A549 (cell line): ENCODE measurements around the gene GRK7. TPM values are rescaled to one million over a fixed set of nuclear protein-coding genes. Genes with fewer than 3 reads are reported as not detected.

Source experiments
- ATAC-seq, 2 experiments: fragments of 200-7000 bp in 1 of 2; fragments of >200 bp in 1 of 2; cut with Nextera tagmentation in 1 of 2; cut with Tn5 transposase in 1 of 2; 3 replicates each; pipeline versions ENCODE4 v1.8.0 to v1.9.1; 2018 to 2020; ENCODE audit warnings: mild to moderate bottlenecking in 1 of 2, moderate library complexity in 1 of 2
- CTCF ChIA-PET: fragments of 300-600 bp; sonication (Branson Sonifier 250); formaldehyde crosslinking; extraction: SDS; loops from one replicate; lab custom pipeline; 2021; ENCODE audit warnings: antibody characterized with exemption, inconsistent platforms; lab: Yijun Ruan, JAX
- POLR2A ChIA-PET: fragments of 350-600 bp; formaldehyde crosslinking; extraction: SDS; loops from one replicate; lab custom pipeline; 2021; ENCODE audit warnings: antibody characterized with exemption, inconsistent platforms; lab: Yijun Ruan, JAX
- DNase-seq, 2 experiments: peaks; one replicate each; pipeline versions ENCODE4 v3.0.0 to v3.0.0-alpha.2; 2011 to 2016; ENCODE audit warnings: low read depth in 1 of 2, low spot score in 1 of 2
- FAIRE-seq: peaks from 2 replicates; lab custom pipeline; 2011; peaks lifted over from hg19 to GRCh38; lab: Jason Lieb, UNC
- H3K27ac ChIP-seq, 2 experiments: fragments of >200 bp; sonication (Bioruptor Twin); formaldehyde crosslinking; 3 replicates each; pipeline ENCODE4 v1.5.1; 2016 to 2017
- H3K4me1 ChIP-seq: fragments of >200 bp; sonication (Bioruptor Twin); formaldehyde crosslinking; 3 replicates; pipeline ENCODE4 v1.6.1; 2016
- H3K4me2 ChIP-seq: fragments of >200 bp; sonication (Bioruptor Twin); formaldehyde crosslinking; 3 replicates; pipeline ENCODE4 v1.6.1; 2016
- H3K4me3 ChIP-seq: fragments of >200 bp; sonication (Bioruptor Twin); formaldehyde crosslinking; 3 replicates; pipeline ENCODE4 v1.5.1; 2016
- H3K9me3 ChIP-seq: fragments of >200 bp; sonication (Bioruptor Twin); formaldehyde crosslinking; 3 replicates; pipeline ENCODE4 v1.6.1; 2016
- ATOH8 ChIP-seq: fragments of 250-450 bp; sonication (Bioruptor Pico); IDR thresholded peaks from 2 replicates; pipeline ENCODE4 v1.5.0; 2020; ENCODE audit warnings: low read depth, mild to moderate bottlenecking, moderate library complexity
- CBX2 ChIP-seq: fragments of 200-600 bp; sonication (generic); IDR thresholded peaks from 2 replicates; pipeline ENCODE4 v1.6.1; 2016; ENCODE audit warnings: low read depth, mild to moderate bottlenecking, borderline replicate concordance
- CBX8 ChIP-seq: fragments of 200-600 bp; sonication (generic); IDR thresholded peaks from 2 replicates; pipeline ENCODE4 v1.6.1; 2016
- CEBPB ChIP-seq, 2 experiments: fragments of >200 bp in 1 of 2; sonication (Bioruptor Twin) in 1 of 2; formaldehyde crosslinking in 1 of 2; IDR thresholded peaks; 2 replicates each; pipeline ENCODE4 v1.6.1; 2012 to 2016
- CHD4 ChIP-seq: fragments of 200-600 bp; sonication (generic); IDR thresholded peaks from 2 replicates; pipeline ENCODE4 v1.6.1; 2016; ENCODE audit warnings: antibody characterized with exemption, mild to moderate bottlenecking, borderline replicate concordance
- E2F6 ChIP-seq: IDR thresholded peaks from 2 replicates; pipeline ENCODE4 v1.6.1; 2012; ENCODE audit warnings: low read depth, borderline replicate concordance
- EHF ChIP-seq: fragments of 250-450 bp; sonication (Bioruptor Pico); IDR thresholded peaks from 2 replicates; pipeline ENCODE4 v1.5.0; 2020; ENCODE audit warnings: mild to moderate bottlenecking
- ELK1 ChIP-seq: fragments of 150-350 bp; IDR thresholded peaks from 2 replicates; pipeline ENCODE4 v1.6.1; 2014; ENCODE audit warnings: low read depth, mild to moderate bottlenecking, low read length
- ESRRA ChIP-seq: fragments of 150-350 bp; IDR thresholded peaks from 2 replicates; pipeline ENCODE4 v1.6.1; 2014; ENCODE audit warnings: mild to moderate bottlenecking, low read length, borderline replicate concordance
- FOSB ChIP-seq: fragments of 250-450 bp; sonication (Bioruptor Pico); IDR thresholded peaks from 2 replicates; pipeline ENCODE4 v1.5.0; 2020; ENCODE audit warnings: mild to moderate bottlenecking, moderate library complexity
- FOSL2 ChIP-seq, 2 experiments: fragments of 450-650 bp in 1 of 2; fragments of >200 bp in 1 of 2; sonication (Bioruptor Twin) in 1 of 2; formaldehyde crosslinking; IDR thresholded peaks; 2 replicates each; pipeline versions ENCODE4 v1.5.0 to v1.6.1; 2016 to 2020; ENCODE audit warnings: mild to moderate bottlenecking in 1 of 2, moderate library complexity in 1 of 2
- GATA3 ChIP-seq: IDR thresholded peaks from 2 replicates; pipeline ENCODE4 v1.6.1; 2012; ENCODE audit warnings: borderline replicate concordance
- HDAC2 ChIP-seq: fragments of 200-600 bp; sonication (generic); IDR thresholded peaks from 2 replicates; pipeline ENCODE4 v1.6.1; 2016
- HES2 ChIP-seq: fragments of >200 bp; sonication (Bioruptor Twin); formaldehyde crosslinking; IDR thresholded peaks from 2 replicates; pipeline ENCODE4 v1.6.1; 2016
- HMGXB4 ChIP-seq: fragments of 250-450 bp; sonication (Bioruptor Pico); IDR thresholded peaks from 2 replicates; pipeline ENCODE4 v1.5.0; 2021; ENCODE audit warnings: mild to moderate bottlenecking, moderate library complexity, borderline replicate concordance
- HOXA7 ChIP-seq: fragments of 250-450 bp; sonication (Bioruptor Pico); IDR thresholded peaks from 2 replicates; pipeline ENCODE4 v1.5.0; 2020; ENCODE audit warnings: mild to moderate bottlenecking, moderate library complexity
- HOXB13 ChIP-seq: fragments of 250-450 bp; sonication (Bioruptor Pico); IDR thresholded peaks from 2 replicates; pipeline ENCODE4 v1.5.0; 2020; ENCODE audit warnings: low read depth, mild to moderate bottlenecking, moderate library complexity
- JUN ChIP-seq, 2 experiments: fragments of >200 bp; sonication (Bioruptor Twin); formaldehyde crosslinking; IDR thresholded peaks; 2 replicates in 1 of 2; 3 replicates in 1 of 2; pipeline ENCODE4 v1.6.1; 2016 to 2017
- KDM5A ChIP-seq: fragments of 200-600 bp; sonication (generic); IDR thresholded peaks from 2 replicates; pipeline ENCODE4 v1.6.1; 2016; ENCODE audit warnings: antibody characterized with exemption, mild to moderate bottlenecking
- MAFK ChIP-seq: fragments of 450-650 bp; IDR thresholded peaks from 2 replicates; pipeline ENCODE4 v1.6.1; 2014; ENCODE audit not compliant: partially characterized antibody
- NFE2L2 ChIP-seq: fragments of 150-350 bp; conservative IDR thresholded peaks from 2 replicates; pipeline ENCODE4 v1.6.1; 2014; ENCODE audit warnings: low read length
- NPAS2 ChIP-seq: fragments of 250-450 bp; sonication (Bioruptor Pico); IDR thresholded peaks from 2 replicates; pipeline ENCODE4 v1.8.0; 2022; ENCODE audit warnings: mild to moderate bottlenecking, moderate library complexity, borderline replicate concordance
- NR3C1 ChIP-seq: fragments of >200 bp; sonication (Bioruptor Twin); formaldehyde crosslinking; IDR thresholded peaks from 3 replicates; pipeline ENCODE4 v1.6.1; 2017
- POLR2A ChIP-seq: IDR thresholded peaks from 2 replicates; pipeline ENCODE4 v1.6.1; 2012; ENCODE audit warnings: mild to moderate bottlenecking, low read length
- RARB ChIP-seq: fragments of 250-450 bp; sonication (Bioruptor Pico); IDR thresholded peaks from 2 replicates; pipeline ENCODE4 v1.8.0; 2021; ENCODE audit warnings: mild to moderate bottlenecking, moderate library complexity
- RCOR1 ChIP-seq: fragments of 150-350 bp; IDR thresholded peaks from 2 replicates; pipeline ENCODE4 v1.6.1; 2014; ENCODE audit warnings: antibody characterized with exemption, low read length, low read depth
- RFX5 ChIP-seq: fragments of 450-650 bp; IDR thresholded peaks from 2 replicates; pipeline ENCODE4 v1.7.1; 2014; ENCODE audit warnings: antibody characterized with exemption, mild to moderate bottlenecking, moderate library complexity
- USF2 ChIP-seq: fragments of 450-650 bp; IDR thresholded peaks from 2 replicates; pipeline ENCODE4 v1.6.1; 2014; ENCODE audit warnings: antibody characterized with exemption
- WGBS: methylation state at CpG from one replicate; pipeline ENCODE4 v1.1.6; 2017; ENCODE audit errors: missing lambda C conversion rate; 5-methylcytosine and 5-hydroxymethylcytosine counted together
- polyA plus RNA-seq, 4 experiments: library from polyadenylated mRNA; depleted of rRNA in 3 of 4; stranded (reverse); fragments of >200 nt; fragmentation: RNase III in 1 of 4; extraction: RNeasy Plus Mini Kit Qiagen cat#74134 plus additional on column Dnase treatment in 1 of 4; gene quantifications; 2 replicates in 3 of 4; 3 replicates in 1 of 4; pipeline ENCODE4 v1.2.3, GENCODE V29; 2011 to 2017

The GRK7 gene
- polyA plus RNA-seq, 2 of the 4 experiments (the other 2 are of a cell fraction): 0.03 TPM; not detected in 1

- TF ChIP-seq RFX5 (no peak), CBX2 (no peak), KDM5A (no peak), FOSL2 (IDR thresholded peaks at IDR 0.05) (no peak), FOSL2 (CRISPR knock-in tag; IDR thresholded peaks at IDR 0.05) (no peak), ATOH8 (CRISPR knock-in tag) (no peak), ESRRA (no peak), EHF (CRISPR knock-in tag) (no peak), CHD4 (no peak), HDAC2 (no peak), ELK1 (no peak), HOXB13 (CRISPR knock-in tag) (no peak), GATA3 (no peak), NPAS2 (CRISPR knock-in tag) (no peak), RCOR1 (no peak), HES2 (no peak), NFE2L2 (no peak)
- Histone ChIP-seq H3K4me1 (no peaks in the 10 kb centered on the region), H3K9me3 (no peaks in the 10 kb centered on the region), H3K4me2 (no peak overlapping the region), H3K27ac (no peak overlapping the region), H3K4me3 (no peak overlapping the region)
- DNase-seq (no peak), FAIRE-seq (no peak), ATAC-seq (no peak)
- POLR2A ChIA-PET: no interaction called here
- WGBS: 42% methylated on average over 2 of the region's 2 CpGs
- CTCF ChIA-PET: interaction anchor here (0.5 kb wide), 1 partner anchor 60 kb away, joined by 3 read pairs; no protein-coding TSS in a partner anchor
Observed at GRCh38 chr3:141810161-141810560, 47.0 kb downstream of the GRK7 start.

- Histone ChIP-seq H3K9me3 (0 out of 3 replicates have a peak, but pooled peaks cover 4% of the 10 kb centered on the region), H3K27ac (no peak overlapping the region), H3K4me1 (no peaks in the 10 kb centered on the region), H3K4me2 (no peak overlapping the region), H3K4me3 (no peak overlapping the region)
- WGBS: 44% methylated on average over 3 of the region's 3 CpGs
- ATAC-seq: no peak
- TF ChIP-seq HOXB13 (CRISPR knock-in tag): no peak
- no peak for TF ChIP-seq JUN (IDR thresholded peaks at IDR 0.05)
- no peak for TF ChIP-seq CEBPB (IDR thresholded peaks at IDR 0.05)
- no peak for TF ChIP-seq GATA3
- TF ChIP-seq ESRRA: no peak
- TF ChIP-seq MAFK: no peak
- no peak for TF ChIP-seq HOXA7 (CRISPR knock-in tag)
- TF ChIP-seq HMGXB4 (CRISPR knock-in tag): no peak
- no peak for TF ChIP-seq POLR2A
- TF ChIP-seq NR3C1: no peak
- TF ChIP-seq ELK1: no peak
- TF ChIP-seq RARB: no peak
- no peak for TF ChIP-seq ATOH8 (CRISPR knock-in tag)
- no peak for TF ChIP-seq FOSB (CRISPR knock-in tag)
- TF ChIP-seq HES2: no peak
- TF ChIP-seq CBX8: no peak
- TF ChIP-seq USF2: no peak
- TF ChIP-seq E2F6: no peak
- no peak for FAIRE-seq
- POLR2A ChIA-PET: no interaction called here
- no peak for DNase-seq
- CTCF ChIA-PET: no interaction called here
Observed at GRCh38 chr3:141811348-141811747, 48.1 kb downstream of the GRK7 start.
